ENCODE results near the gene SLC25A29.

DNA sequence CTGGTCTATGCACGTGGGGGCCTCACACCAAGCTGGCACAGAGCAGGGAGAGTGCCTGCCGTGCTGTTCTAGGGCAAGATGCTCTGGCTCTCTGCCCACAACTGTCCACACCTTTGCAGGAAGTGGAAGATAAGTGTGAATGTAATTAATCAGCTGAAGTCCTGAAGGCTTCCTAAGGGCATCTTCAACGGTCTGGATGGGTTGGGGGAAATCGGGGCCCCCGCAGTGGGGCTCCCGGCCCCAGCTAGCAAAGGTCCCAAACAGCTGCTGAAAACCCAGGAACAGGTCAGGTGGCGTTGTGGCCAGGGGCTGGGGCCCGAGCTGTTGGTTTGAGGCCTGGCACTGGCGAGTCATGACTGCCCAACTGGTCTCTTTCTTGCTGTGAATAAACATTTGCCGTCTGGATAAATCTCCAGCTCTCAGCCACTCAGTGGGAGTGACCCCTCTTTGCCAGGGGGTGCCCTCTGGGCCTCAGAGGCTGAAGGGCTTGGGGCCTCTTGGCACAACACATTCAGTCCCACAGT is 6.7 kb upstream of the SLC25A29 start:
- no peak for TF ChIP-seq POLR2AphosphoS5 (IDR thresholded peaks at IDR 0.05; ENCODE audit: insufficient read depth in 1 of 2, low read depth in 1 of 2)
- TF ChIP-seq POLR2A (IDR thresholded peaks at IDR 0.05): no peak
- TF ChIP-seq, protein P1, sequence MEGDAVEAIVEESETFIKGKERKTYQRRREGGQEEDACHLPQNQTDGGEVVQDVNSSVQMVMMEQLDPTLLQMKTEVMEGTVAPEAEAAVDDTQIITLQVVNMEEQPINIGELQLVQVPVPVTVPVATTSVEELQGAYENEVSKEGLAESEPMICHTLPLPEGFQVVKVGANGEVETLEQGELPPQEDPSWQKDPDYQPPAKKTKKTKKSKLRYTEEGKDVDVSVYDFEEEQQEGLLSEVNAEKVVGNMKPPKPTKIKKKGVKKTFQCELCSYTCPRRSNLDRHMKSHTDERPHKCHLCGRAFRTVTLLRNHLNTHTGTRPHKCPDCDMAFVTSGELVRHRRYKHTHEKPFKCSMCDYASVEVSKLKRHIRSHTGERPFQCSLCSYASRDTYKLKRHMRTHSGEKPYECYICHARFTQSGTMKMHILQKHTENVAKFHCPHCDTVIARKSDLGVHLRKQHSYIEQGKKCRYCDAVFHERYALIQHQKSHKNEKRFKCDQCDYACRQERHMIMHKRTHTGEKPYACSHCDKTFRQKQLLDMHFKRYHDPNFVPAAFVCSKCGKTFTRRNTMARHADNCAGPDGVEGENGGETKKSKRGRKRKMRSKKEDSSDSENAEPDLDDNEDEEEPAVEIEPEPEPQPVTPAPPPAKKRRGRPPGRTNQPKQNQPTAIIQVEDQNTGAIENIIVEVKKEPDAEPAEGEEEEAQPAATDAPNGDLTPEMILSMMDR (IDR thresholded peaks at IDR 0.05): no peak
